ENCODE results near the gene GGT6. TPM values are rescaled to one million over a fixed set of nuclear protein-coding genes. Genes with fewer than 3 reads are reported as not detected.

GGT6 gene
- total RNA-seq, 1 experiment from 2014 or later, result not detected

DNA sequence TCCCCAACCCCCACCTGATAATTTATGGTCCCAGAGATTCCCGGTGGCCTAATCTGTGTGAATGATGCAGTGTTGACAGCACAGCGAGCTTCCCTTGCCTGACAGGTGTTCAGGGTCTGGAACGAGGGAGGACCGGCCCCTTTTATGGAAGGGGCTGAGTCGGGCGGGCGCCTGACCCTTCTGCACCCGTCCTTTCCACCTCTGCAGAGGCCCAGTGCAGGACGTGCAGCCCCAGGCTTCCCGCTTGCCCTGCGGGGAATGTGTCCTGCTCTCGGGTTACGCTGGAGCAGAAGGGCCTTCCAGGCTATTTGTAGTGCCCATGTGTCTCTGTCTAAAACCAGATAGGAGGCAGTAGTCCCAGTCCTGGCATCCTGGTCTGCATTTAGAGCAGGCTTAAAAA, 40.2 kb upstream of the GGT6 start:
- H3F3A ChIP-seq (ENCODE audit: low read length, unreplicated experiment), result no peaks in the 10 kb centered on the region
- no peak for DNase-seq
- H3K79me2 ChIP-seq (ENCODE audit: low read length), result no peaks in the 10 kb centered on the region
- no TSS peak for BruUV-seq (replicated peaks)
- TF ChIP-seq, protein P1, sequence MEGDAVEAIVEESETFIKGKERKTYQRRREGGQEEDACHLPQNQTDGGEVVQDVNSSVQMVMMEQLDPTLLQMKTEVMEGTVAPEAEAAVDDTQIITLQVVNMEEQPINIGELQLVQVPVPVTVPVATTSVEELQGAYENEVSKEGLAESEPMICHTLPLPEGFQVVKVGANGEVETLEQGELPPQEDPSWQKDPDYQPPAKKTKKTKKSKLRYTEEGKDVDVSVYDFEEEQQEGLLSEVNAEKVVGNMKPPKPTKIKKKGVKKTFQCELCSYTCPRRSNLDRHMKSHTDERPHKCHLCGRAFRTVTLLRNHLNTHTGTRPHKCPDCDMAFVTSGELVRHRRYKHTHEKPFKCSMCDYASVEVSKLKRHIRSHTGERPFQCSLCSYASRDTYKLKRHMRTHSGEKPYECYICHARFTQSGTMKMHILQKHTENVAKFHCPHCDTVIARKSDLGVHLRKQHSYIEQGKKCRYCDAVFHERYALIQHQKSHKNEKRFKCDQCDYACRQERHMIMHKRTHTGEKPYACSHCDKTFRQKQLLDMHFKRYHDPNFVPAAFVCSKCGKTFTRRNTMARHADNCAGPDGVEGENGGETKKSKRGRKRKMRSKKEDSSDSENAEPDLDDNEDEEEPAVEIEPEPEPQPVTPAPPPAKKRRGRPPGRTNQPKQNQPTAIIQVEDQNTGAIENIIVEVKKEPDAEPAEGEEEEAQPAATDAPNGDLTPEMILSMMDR (conservative IDR thresholded peaks at IDR 0.05; ENCODE audit: low read depth, low read length), result no peak
- no peak for TF ChIP-seq EZH2 (IDR thresholded peaks at IDR 0.05; ENCODE audit: low read length, unreplicated experiment)
- no peak for TF ChIP-seq EZH2phosphoT487 (IDR thresholded peaks at IDR 0.05; ENCODE audit: borderline replicate concordance, low read length)
- H3K4me2 ChIP-seq (ENCODE audit: low read length), result no peak overlapping the region
- no peaks in the 10 kb centered on the region for H3K27me3 ChIP-seq (ENCODE audit: low read length)
- intact Hi-C loops (cut with micrococcal nuclease), result no loop called here
- no peaks in the 10 kb centered on the region for H3K4me1 ChIP-seq (ENCODE audit: insufficient read depth, low read length)
- no peak overlapping the region for H2AFZ ChIP-seq (ENCODE audit: low read length)
- no peak overlapping the region for H3K9ac ChIP-seq (ENCODE audit: low read length)
- H3K9me3 ChIP-seq (ENCODE audit: low read length), result no peaks in the 10 kb centered on the region
- ATAC-seq, result no peak
- CTCF ChIA-PET, result no interaction called here
- H3K9me2 ChIP-seq (replicated peaks; ENCODE audit: low read length), result no peaks in the 10 kb centered on the region
- no peak overlapping the region for H3K4me3 ChIP-seq (ENCODE audit: low read length)
- H3K27ac ChIP-seq (ENCODE audit: low read length), result no peak overlapping the region
- H4K20me1 ChIP-seq (ENCODE audit: low read length), result no peaks in the 10 kb centered on the region
- no peaks in the 10 kb centered on the region for H3K36me3 ChIP-seq (ENCODE audit: low read depth, low read length)
- POLR2A ChIA-PET (ENCODE audit: unreplicated experiment), result no interaction called here

DNA sequence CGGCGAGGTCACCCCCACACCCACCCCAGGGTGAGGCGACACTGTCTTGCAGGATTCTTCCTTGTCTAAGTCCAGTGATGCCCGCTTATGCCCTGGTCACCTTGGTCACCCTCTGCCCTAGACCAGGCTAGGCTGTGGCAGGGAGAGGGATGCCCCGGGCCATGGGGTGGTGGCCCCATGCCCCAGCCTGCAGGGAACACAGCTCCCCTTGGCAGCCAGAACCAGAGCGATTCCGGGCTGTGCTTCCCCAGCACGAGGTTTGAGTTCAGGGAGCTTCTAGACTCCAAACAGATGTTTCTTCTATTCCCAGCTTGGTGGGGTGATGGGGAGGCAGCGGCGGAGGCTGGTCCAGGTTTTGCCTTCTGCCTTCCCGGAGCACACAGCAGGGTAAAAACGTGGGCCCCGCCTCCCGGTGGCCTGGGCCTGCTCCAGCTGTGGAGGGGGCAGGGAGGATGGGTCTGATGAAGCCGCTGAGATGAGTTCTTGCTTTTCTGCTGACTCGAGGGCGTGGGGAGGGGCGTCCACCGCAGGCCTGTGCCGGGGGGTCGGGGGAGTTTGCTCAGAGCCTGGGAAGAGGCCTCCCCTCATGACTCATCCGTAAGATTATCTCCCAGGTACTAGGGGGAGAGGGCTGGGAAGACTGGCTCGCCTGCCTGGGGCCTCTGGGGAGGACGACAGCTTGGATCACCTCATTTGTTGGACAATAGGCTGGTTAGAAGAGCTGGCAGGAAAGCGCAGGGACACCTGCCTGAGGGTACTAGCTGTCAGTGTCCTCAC, 39.3 kb upstream of the GGT6 start:
- no peak overlapping the region for H3K9ac ChIP-seq (ENCODE audit: low read length)
- ATAC-seq, result peak; percentile 24; the same call in 1 of the 2 replicates
- no peaks in the 10 kb centered on the region for H3K79me2 ChIP-seq (ENCODE audit: low read length)
- H3K9me3 ChIP-seq (ENCODE audit: low read length), result no peaks in the 10 kb centered on the region
- H3K27me3 ChIP-seq (ENCODE audit: low read length), result no peaks in the 10 kb centered on the region
- H3K4me3 ChIP-seq (ENCODE audit: low read length), result no peak overlapping the region
- CTCF ChIA-PET, result no interaction called here
- BruUV-seq (replicated peaks), result no TSS peak
- TF ChIP-seq, protein P1 (conservative IDR thresholded peaks at IDR 0.05; ENCODE audit: low read depth, low read length), result no peak
- TF ChIP-seq EZH2 (IDR thresholded peaks at IDR 0.05; ENCODE audit: low read length, unreplicated experiment), result no peak
- no peak for TF ChIP-seq EZH2phosphoT487 (IDR thresholded peaks at IDR 0.05; ENCODE audit: borderline replicate concordance, low read length)
- H3K27ac ChIP-seq (ENCODE audit: low read length), result no peak overlapping the region
- no peaks in the 10 kb centered on the region for H3F3A ChIP-seq (ENCODE audit: low read length, unreplicated experiment)
- DNase-seq, result peak; percentile 19
- POLR2A ChIA-PET (ENCODE audit: unreplicated experiment), result no interaction called here
- H2AFZ ChIP-seq (ENCODE audit: low read length), result no peak overlapping the region
- no peaks in the 10 kb centered on the region for H3K9me2 ChIP-seq (replicated peaks; ENCODE audit: low read length)
- no peaks in the 10 kb centered on the region for H4K20me1 ChIP-seq (ENCODE audit: low read length)
- intact Hi-C loops (cut with micrococcal nuclease), result no loop called here
- H3K4me1 ChIP-seq (ENCODE audit: insufficient read depth, low read length), result no peaks in the 10 kb centered on the region
- H3K36me3 ChIP-seq (ENCODE audit: low read depth, low read length), result no peaks in the 10 kb centered on the region
- no peak overlapping the region for H3K4me2 ChIP-seq (ENCODE audit: low read length)

DNA sequence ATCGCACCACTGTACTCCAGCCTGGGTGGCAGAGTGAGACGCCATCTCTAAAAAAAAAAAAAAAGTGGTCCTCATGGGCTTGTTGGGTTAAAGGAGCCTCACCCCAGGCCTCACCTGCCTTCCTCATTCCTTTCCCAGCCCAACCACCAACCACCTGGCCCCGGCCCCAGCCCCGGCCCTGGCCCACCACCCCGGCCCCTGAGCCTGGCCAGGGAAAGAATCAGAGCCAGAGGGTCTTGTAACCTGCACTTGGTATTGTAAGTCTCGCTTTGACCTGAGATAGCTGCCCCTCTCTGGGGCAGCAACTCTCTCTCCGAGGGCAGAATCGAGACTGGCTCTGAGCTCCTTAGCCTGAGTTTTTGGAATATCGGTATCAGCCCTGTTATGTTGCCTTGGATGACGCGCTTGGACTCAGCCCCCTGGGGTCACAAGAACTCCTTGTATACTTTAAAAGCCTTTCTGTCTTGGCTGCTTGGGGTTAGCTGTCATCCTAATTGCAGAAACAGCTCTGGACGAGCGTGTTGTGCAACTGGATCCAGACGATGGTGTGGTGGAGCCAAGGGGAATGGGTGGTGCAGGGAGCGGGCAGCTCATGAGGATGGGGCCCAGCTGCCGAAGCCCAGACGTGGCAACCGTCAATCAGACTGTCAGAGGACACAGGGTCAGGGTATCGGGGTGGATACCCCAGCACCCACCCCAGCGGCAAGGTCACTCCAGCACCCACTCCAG, 38.6 kb upstream of the GGT6 start:
- no peak overlapping the region for H3K4me2 ChIP-seq (ENCODE audit: low read length)
- no peak overlapping the region for H3K27ac ChIP-seq (ENCODE audit: low read length)
- H4K20me1 ChIP-seq (ENCODE audit: low read length), result no peaks in the 10 kb centered on the region
- intact Hi-C loops (cut with micrococcal nuclease), result no loop called here
- no peak overlapping the region for H3K9ac ChIP-seq (ENCODE audit: low read length)
- H3K36me3 ChIP-seq (ENCODE audit: low read depth, low read length), result no peaks in the 10 kb centered on the region
- DNase-seq (no peak), ATAC-seq (no peak)
- no peak overlapping the region for H2AFZ ChIP-seq (ENCODE audit: low read length)
- H3K79me2 ChIP-seq (ENCODE audit: low read length), result no peaks in the 10 kb centered on the region
- BruUV-seq (replicated peaks), result no TSS peak
- no peaks in the 10 kb centered on the region for H3F3A ChIP-seq (ENCODE audit: low read length, unreplicated experiment)
- ChIA-PET POLR2A (ENCODE audit: unreplicated experiment) (no interaction called here), CTCF (no interaction called here)
- no peak overlapping the region for H3K4me3 ChIP-seq (ENCODE audit: low read length)
- no peaks in the 10 kb centered on the region for H3K9me3 ChIP-seq (ENCODE audit: low read length)
- H3K9me2 ChIP-seq (replicated peaks; ENCODE audit: low read length), result no peaks in the 10 kb centered on the region
- H3K27me3 ChIP-seq (ENCODE audit: low read length), result no peaks in the 10 kb centered on the region
- TF ChIP-seq, protein P1 (conservative IDR thresholded peaks at IDR 0.05; ENCODE audit: low read depth, low read length), result no peak
- TF ChIP-seq EZH2phosphoT487 (IDR thresholded peaks at IDR 0.05; ENCODE audit: borderline replicate concordance, low read length) (no peak), EZH2 (IDR thresholded peaks at IDR 0.05; ENCODE audit: low read length, unreplicated experiment) (no peak)
- no peaks in the 10 kb centered on the region for H3K4me1 ChIP-seq (ENCODE audit: insufficient read depth, low read length)

Measured in PC-3 (cell line).